Natural killer cell treated with Interleukin-12 subunit alpha and Interleukin-12 subunit beta and Interleukin-15 and Interleukin-18, amount 100 ng/mL, for 72 hours (primary cell): ENCODE results near the gene NTM. TPM values are rescaled to one million over a fixed set of nuclear protein-coding genes. Genes with fewer than 3 reads are reported as not detected.
A peak's percentile ranks its signal among the peaks of the same experiment; 100 is the strongest.

ENCODE experiments used
- ATAC-seq, 2 donors: fragments of 150-1000 bp; cut with Tn5 transposase in 1 of 2; sonication (Bioruptor Pico), chemical (Tn5 transposase) in 1 of 2; 2 replicates each; pipeline ENCODE4 v1.10.0; 2021
- DNase-seq: peaks from one replicate; pipeline ENCODE4 v3.0.0; 2022; ENCODE audit warnings: low spot score
- H3K27ac Mint-ChIP-seq, 2 donors: 1 replicate in 1 of 2; 2 replicates in 1 of 2; pipeline ENCODE4 v1.8.0; 2022; ENCODE audit warnings: mixed read lengths in 2 of 2, mild to moderate bottlenecking in 1 of 2, moderate library complexity in 1 of 2
- H3K27me3 Mint-ChIP-seq, 2 donors: 1 replicate in 1 of 2; 2 replicates in 1 of 2; pipeline ENCODE4 v1.8.0; 2022; ENCODE audit warnings: mixed read lengths in 2 of 2
- H3K36me3 Mint-ChIP-seq: one replicate; pipeline ENCODE4 v1.8.0; 2022; ENCODE audit warnings: mixed read lengths
- H3K4me1 Mint-ChIP-seq, 2 donors: 1 replicate in 1 of 2; 2 replicates in 1 of 2; pipeline ENCODE4 v1.8.0; 2022; ENCODE audit warnings: low read depth in 2 of 2, mixed read lengths in 2 of 2, mild to moderate bottlenecking in 1 of 2
- H3K4me3 Mint-ChIP-seq: one replicate; pipeline ENCODE4 v1.8.0; 2022; ENCODE audit warnings: mixed read lengths
- H3K9me3 Mint-ChIP-seq: 2 replicates; pipeline ENCODE4 v1.8.0; 2022; ENCODE audit warnings: mixed read lengths
- total RNA-seq, 2 donors: library from RNA; stranded (reverse); gene quantifications; one replicate each; pipeline ENCODE4 v1.2.3, GENCODE V29; 2022

NTM gene
- total RNA-seq, 2 donors from 2014 or later: not detected

GRCh38 chr11:131353766-131354165 lies 16.6 kb upstream of the NTM start:
- no peaks in the 10 kb centered on the region for H3K36me3 Mint-ChIP-seq

GRCh38 chr11:131354251-131354701 lies 16.1 kb upstream of the NTM start:
- H3K9me3 Mint-ChIP-seq: peaks cover 9% of the 10 kb centered on the region
- ATAC-seq (no peak), DNase-seq (no peak)
- H3K27me3 Mint-ChIP-seq: peaks cover 0 to 6% of the 10 kb centered on the region in 2 donors
- H3K4me1 Mint-ChIP-seq: no peaks in the 10 kb centered on the region
- no peak overlapping the region for H3K27ac Mint-ChIP-seq
- H3K36me3 Mint-ChIP-seq: no peaks in the 10 kb centered on the region
- no peak overlapping the region for H3K4me3 Mint-ChIP-seq

More at GRCh38 chr11:131353766-131354165, 16.6 kb upstream of the NTM start:
- Mint-ChIP-seq H3K27me3 (peaks cover 0 to 6% of the 10 kb centered on the region in 2 donors), H3K4me1 (no peaks in the 10 kb centered on the region), H3K4me3 (no peak overlapping the region), H3K27ac (no peak overlapping the region), H3K9me3 (peaks cover 9% of the 10 kb centered on the region)
- ATAC-seq (no peak), DNase-seq (no peak)

GRCh38 chr11:131356206-131356605 lies 14.2 kb upstream of the NTM start:
- peaks cover 0 to 6% of the 10 kb centered on the region in 2 donors for H3K27me3 Mint-ChIP-seq
- no peaks in the 10 kb centered on the region for H3K4me1 Mint-ChIP-seq
- no peak overlapping the region for H3K27ac Mint-ChIP-seq
- ATAC-seq (no peak), DNase-seq (no peak)
- no peaks in the 10 kb centered on the region for H3K36me3 Mint-ChIP-seq
- no peak overlapping the region for H3K4me3 Mint-ChIP-seq
- peaks cover 7% of the 10 kb centered on the region for H3K9me3 Mint-ChIP-seq

GRCh38 chr11:131365329-131365930 lies 5.0 kb upstream of the NTM start:
- Mint-ChIP-seq H3K27ac (no peak overlapping the region), H3K4me1 (no peaks in the 10 kb centered on the region)
- ATAC-seq: no peak

GRCh38 chr11:131370901-131371790 lies 731 bp downstream of the NTM start:
- Mint-ChIP-seq H3K9me3 (peaks cover 1% of the 10 kb centered on the region), H3K4me1 (no peaks in the 10 kb centered on the region), H3K27ac (no peak overlapping the region), H3K36me3 (no peaks in the 10 kb centered on the region), H3K4me3 (no peak overlapping the region), H3K27me3 (peaks cover 4 to 10% of the 10 kb centered on the region in 2 donors)
- ATAC-seq: no peak
- DNase-seq: no peak

More at GRCh38 chr11:131365329-131365930, 5.0 kb upstream of the NTM start:
- Mint-ChIP-seq H3K36me3 (no peaks in the 10 kb centered on the region), H3K4me3 (no peak overlapping the region), H3K9me3 (peaks cover 4% of the 10 kb centered on the region), H3K27me3 (peaks cover 2 to 6% of the 10 kb centered on the region in 2 donors)
- no peak for DNase-seq

GRCh38 chr11:131371791-131372104 lies 1.3 kb downstream of the NTM start:
- ATAC-seq (no peak), DNase-seq (no peak)
- H3K27me3 Mint-ChIP-seq: peaks cover 6 to 13% of the 10 kb centered on the region in 2 donors
- no peaks in the 10 kb centered on the region for H3K4me1 Mint-ChIP-seq
- H3K27ac Mint-ChIP-seq: no peak overlapping the region
- H3K36me3 Mint-ChIP-seq: no peaks in the 10 kb centered on the region
- no peak overlapping the region for H3K4me3 Mint-ChIP-seq
- H3K9me3 Mint-ChIP-seq: peaks cover 4% of the 10 kb centered on the region

GRCh38 chr11:131372234-131372962 lies 2.0 kb downstream of the NTM start:
- DNase-seq (no peak), ATAC-seq (peak in 1 of 2 donors; percentile 16)
- peaks cover 6 to 13% of the 10 kb centered on the region in 2 donors for H3K27me3 Mint-ChIP-seq
- no peak overlapping the region for H3K4me3 Mint-ChIP-seq
- no peak overlapping the region for H3K27ac Mint-ChIP-seq
- no peaks in the 10 kb centered on the region for H3K36me3 Mint-ChIP-seq
- H3K4me1 Mint-ChIP-seq: no peaks in the 10 kb centered on the region
- H3K9me3 Mint-ChIP-seq: peaks cover 4% of the 10 kb centered on the region

GRCh38 chr11:131373095-131373725 lies 2.8 kb downstream of the NTM start:
- H3K9me3 Mint-ChIP-seq: peaks cover 4% of the 10 kb centered on the region
- no peak for ATAC-seq
- peaks cover 6 to 13% of the 10 kb centered on the region in 2 donors for H3K27me3 Mint-ChIP-seq
- no peaks in the 10 kb centered on the region for H3K36me3 Mint-ChIP-seq
- H3K27ac Mint-ChIP-seq: no peak overlapping the region
- H3K4me3 Mint-ChIP-seq: no peak overlapping the region
- no peaks in the 10 kb centered on the region for H3K4me1 Mint-ChIP-seq
- DNase-seq: no peak

GRCh38 chr11:131373756-131374155 lies 3.3 kb downstream of the NTM start:
- no peaks in the 10 kb centered on the region for H3K36me3 Mint-ChIP-seq
- no peak for DNase-seq
- no peak overlapping the region for H3K4me3 Mint-ChIP-seq
- no peak overlapping the region for H3K27ac Mint-ChIP-seq
- H3K9me3 Mint-ChIP-seq: peaks cover 4% of the 10 kb centered on the region
- H3K4me1 Mint-ChIP-seq: no peaks in the 10 kb centered on the region
- ATAC-seq: peak in 1 of 2 donors; percentile 29
- H3K27me3 Mint-ChIP-seq: peaks cover 6 to 11% of the 10 kb centered on the region in 2 donors

- Mint-ChIP-seq H3K9me3 (peaks cover 4% of the 10 kb centered on the region), H3K4me3 (no peak overlapping the region), H3K27ac (no peak overlapping the region), H3K4me1 (no peaks in the 10 kb centered on the region), H3K27me3 (peaks cover 4 to 7% of the 10 kb centered on the region in 2 donors), H3K36me3 (no peaks in the 10 kb centered on the region)
- DNase-seq (no peak), ATAC-seq (no peak)
Observed at GRCh38 chr11:131375421-131375820, 5.0 kb downstream of the NTM start.

GRCh38 chr11:131375915-131376314 lies 5.5 kb downstream of the NTM start:
- Mint-ChIP-seq H3K4me1 (no peaks in the 10 kb centered on the region), H3K27ac (no peak overlapping the region), H3K4me3 (no peak overlapping the region), H3K9me3 (peaks cover 4% of the 10 kb centered on the region), H3K36me3 (no peaks in the 10 kb centered on the region), H3K27me3 (peaks cover 4 to 7% of the 10 kb centered on the region in 2 donors)
- ATAC-seq (no peak), DNase-seq (no peak)

- no peak overlapping the region for H3K4me3 Mint-ChIP-seq
- no peak for ATAC-seq
- H3K36me3 Mint-ChIP-seq: no peaks in the 10 kb centered on the region
- DNase-seq: no peak
- no peaks in the 10 kb centered on the region for H3K4me1 Mint-ChIP-seq
- H3K27me3 Mint-ChIP-seq: peaks cover 4 to 7% of the 10 kb centered on the region in 2 donors
- peaks cover 4% of the 10 kb centered on the region for H3K9me3 Mint-ChIP-seq
- H3K27ac Mint-ChIP-seq: no peak overlapping the region
Observed at GRCh38 chr11:131378931-131379330, 8.5 kb downstream of the NTM start.

GRCh38 chr11:131385763-131386390 lies 15.5 kb downstream of the NTM start:
- no peaks in the 10 kb centered on the region for H3K4me1 Mint-ChIP-seq
- DNase-seq: no peak
- no peaks in the 10 kb centered on the region for H3K36me3 Mint-ChIP-seq
- H3K9me3 Mint-ChIP-seq: no peaks in the 10 kb centered on the region
- no peak for ATAC-seq
- no peak overlapping the region for H3K4me3 Mint-ChIP-seq
- no peak overlapping the region for H3K27ac Mint-ChIP-seq
- H3K27me3 Mint-ChIP-seq: no peaks in the 10 kb centered on the region
